Hematopoietic multipotent progenitor cell (in vitro differentiated cells): ENCODE results near the gene HHIPL2. TPM values are rescaled to one million over a fixed set of nuclear protein-coding genes. Genes with fewer than 3 reads are reported as not detected.

Source experiments
- DNase-seq, 3 donors: peaks; one replicate each; pipeline ENCODE4 v3.0.0-alpha.2; 2011 to 2015; ENCODE audit warnings: low read depth in 2 of 3, low spot score in 2 of 3
- total RNA-seq: library from RNA; depleted of rRNA; stranded (reverse); fragments of >200 nt; gene quantifications from one replicate; pipeline ENCODE4 v1.2.3, GENCODE V29; 2012

HHIPL2 gene
- under 0.01 TPM for total RNA-seq

DNA sequence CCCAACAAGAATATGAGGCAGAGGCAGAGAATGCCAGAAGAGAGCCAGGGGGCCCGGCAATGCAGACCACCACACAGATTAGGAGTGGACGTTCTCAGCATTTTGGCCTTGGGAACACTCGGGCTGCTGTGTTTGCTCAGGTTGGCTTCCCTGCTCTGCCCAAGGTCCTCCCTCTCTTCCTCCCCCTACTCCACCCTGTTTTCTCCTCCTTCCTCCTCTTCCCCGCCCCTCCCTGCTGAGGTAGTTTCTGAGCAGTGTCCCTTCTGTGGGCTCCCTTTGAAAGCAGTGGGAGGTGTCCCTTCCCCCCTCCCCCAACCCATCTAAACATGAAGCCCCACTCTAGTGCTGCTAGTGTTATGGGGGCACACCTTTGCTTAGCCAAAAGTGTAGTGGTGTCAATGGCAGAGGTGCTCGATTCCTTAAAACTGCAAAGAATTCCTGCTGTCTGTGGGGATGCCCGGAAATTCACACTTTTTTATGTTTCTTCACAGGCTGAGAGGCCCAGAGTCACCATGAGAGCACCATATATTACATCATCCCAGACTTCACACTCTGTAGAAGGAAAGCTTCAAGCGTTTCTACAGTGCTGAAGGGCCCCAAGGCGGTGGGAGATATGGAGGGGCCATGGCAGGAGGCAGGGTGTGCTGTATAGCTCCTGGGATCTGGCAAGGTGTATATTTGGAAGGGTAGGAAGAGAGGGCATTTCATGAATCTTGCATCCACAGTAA is at the start of gene HHIPL2:
HHIPL2 (minus strand) TSS at position 161 of the 728 bp plus-strand sequence; CDS start at position 101, 60 bp downstream.
- DNase-seq: no peak

DNA sequence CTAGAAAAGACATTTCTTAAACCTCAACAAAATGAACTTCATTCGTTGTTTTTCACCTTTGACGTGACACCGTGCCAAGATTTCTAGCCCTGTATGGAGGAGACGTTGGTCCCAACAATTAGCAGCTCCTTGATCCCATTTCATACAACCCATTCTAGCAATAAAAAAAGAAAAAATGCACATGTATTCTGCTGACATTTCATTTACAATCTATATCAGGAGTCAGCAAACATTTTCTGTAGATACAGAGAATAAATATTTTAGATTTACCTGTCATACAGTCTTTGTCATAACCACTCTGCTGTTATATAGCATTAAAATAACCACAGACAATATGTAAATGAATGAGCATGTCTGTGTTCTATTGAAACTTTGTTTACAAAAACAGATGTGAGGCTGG is 48.8 kb upstream of the HHIPL2 start:
- DNase-seq: no peak

DNA sequence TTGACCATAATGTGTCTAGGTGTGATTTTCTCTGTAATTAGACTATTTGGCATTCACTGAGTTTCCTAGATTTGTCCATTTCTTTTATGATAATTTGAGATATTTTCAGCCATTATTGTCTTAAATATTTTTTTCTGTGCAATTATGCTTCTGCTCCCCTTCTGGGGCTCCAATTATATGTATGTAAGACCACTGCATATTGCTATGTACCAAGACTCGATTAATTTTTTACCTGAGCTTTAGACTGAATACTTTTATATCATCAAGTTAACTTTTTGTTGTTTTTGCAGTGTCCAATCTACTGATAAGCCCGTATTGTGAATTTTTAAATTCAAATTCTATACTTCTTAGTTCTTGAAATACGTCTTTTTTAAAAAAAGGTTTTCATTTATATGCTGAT is 46.9 kb upstream of the HHIPL2 start:
- no peak for DNase-seq

DNA sequence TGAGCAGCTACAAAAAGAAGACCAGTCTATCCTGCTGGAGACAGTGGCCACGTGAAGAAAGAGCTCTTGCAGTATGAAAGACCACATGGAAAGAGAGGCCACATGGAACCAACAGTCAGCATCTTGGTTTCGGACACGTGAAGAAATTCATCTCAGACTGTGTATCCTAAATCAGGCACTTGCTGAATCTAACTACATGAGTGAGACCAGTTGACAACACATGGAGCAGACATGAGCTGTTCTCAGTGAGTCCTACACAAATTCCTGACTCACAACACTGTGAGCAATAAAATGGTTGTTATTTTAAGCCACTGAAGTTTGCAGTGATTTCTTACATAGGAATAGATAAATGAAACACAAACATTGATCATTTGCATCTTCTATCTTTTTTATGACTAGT is 44.3 kb upstream of the HHIPL2 start:
- DNase-seq: no peak

DNA sequence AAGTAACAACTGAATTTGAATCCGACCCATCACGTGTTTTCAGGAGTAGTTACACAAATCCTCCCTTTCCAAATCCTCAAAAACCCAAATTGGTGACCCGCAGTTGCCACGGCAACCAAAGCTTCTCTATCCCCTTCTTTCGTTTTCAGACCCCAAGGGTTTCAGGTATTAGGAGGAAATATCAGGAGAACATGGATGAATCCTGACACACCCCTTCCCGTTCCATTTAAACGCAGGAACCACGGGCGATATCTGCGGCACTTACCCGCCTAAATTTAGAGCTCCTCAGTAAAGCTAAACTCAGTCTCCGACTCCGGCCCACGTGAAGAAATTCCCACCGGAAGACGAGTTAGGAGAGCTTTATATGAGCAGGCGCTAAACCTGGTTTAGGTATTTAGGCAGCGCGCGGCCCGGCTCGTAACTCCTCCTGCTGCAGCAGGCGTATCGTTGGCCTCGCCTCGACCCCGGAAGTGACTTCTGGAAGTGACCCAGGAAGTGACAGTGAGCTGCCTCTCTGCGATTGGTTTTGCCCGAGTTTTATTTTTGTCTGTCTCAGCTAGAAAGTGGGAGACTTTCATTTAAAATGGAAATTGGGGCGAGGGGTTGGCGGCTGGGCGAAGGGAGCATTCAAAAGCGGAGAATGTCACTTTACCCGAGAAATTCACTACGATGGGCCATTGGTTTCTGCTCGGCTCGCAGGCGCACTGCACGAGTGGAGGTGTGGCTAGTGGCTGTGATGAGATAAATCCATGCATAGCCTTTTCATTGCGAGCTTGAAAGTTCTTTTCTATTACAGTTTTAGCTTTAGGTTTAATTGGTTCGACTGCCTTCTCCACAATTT is 41.8 kb upstream of the HHIPL2 start, which contains the start of gene TAF1A:
TAF1A (minus strand) TSS at position 472 of the 841 bp plus-strand sequence.
- peak; percentile 58 to 85 (median 78) for DNase-seq

DNA sequence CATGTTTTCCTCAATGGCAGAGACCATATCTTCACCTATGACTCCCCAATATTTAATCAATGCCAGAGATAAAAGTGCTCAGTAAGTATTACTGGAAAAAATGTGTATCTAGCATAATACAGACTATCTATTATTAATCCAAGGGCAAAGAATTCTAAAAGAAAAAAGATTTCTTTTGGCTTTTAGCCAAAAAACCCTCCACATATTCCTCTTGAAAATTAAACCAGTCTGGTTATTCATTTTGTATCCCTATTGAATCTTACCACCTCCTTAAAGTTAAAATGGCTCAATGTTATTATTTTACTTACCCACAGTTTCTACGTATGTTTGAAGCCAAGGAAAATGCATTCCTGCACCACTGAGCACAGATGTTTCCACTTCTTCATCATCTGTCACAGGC is 40.2 kb upstream of the HHIPL2 start:
- no peak for DNase-seq

DNA sequence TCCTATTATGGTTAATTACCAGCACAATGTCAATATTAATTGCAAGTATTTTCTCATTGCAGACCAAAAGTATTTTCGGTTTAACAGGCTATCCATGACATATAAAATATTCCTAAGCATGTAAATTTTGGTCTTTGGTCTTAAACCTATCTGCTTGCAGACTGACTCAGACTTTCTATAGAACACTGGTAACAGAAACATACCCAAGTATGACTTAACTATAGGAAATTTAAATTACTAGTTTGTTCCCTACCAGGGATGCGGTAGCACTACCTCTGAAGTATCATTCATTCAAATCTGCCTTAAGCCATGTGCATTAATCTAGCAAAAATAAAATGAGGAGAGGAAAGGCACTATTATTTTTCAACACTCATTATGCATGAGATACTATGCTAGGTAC is 38.9 kb upstream of the HHIPL2 start:
- DNase-seq: no peak

DNA sequence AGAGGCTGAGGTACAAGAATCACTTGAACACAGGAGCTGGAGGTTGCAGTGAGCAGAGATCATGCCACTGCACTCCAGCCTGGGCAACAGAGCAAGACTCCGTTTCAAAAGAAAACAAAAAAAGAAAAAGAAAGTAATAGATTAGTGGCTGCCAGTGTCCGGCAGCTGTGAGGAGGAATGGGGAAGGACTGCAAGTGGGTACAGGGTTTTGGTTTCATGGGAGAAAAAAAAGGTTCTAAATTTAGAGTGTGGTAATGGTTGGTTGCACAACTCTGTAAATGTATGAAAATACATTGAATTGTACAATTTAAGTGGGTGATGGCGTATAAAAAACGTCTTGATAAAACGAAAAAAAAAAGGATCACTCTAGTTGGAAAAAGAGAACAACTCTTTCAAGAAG is 35.2 kb upstream of the HHIPL2 start:
- DNase-seq: no peak

DNA sequence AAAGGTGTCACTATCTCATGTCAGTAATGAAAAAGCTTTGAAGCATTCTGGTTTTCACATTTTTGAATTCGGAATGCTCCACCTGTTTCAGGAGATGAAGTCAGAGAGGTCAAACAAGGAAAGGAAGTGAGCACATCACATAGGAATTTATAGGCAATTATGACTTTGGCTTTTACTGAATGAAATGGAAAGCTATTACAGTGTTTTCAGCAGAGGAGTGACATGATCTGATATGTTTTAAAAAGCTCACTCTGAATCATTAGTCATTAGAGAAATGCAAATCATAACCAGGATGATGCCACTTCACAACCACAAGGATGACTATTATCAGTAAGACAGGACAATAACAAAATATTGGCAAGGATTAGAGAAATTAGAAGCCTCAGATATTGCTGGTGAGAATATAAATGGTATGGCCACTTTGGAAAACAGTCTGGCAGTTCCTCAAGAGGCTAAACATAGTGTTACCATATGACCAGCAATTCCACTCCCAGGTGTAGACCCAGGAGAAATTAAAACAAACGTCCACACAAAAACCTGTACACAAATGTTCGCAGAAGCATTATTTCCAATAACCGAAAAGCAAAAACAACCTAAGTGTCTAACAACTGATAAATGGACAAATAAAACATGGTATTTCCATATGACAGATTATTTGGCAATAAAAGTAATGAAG is 34.3 kb upstream of the HHIPL2 start:
- no peak for DNase-seq

DNA sequence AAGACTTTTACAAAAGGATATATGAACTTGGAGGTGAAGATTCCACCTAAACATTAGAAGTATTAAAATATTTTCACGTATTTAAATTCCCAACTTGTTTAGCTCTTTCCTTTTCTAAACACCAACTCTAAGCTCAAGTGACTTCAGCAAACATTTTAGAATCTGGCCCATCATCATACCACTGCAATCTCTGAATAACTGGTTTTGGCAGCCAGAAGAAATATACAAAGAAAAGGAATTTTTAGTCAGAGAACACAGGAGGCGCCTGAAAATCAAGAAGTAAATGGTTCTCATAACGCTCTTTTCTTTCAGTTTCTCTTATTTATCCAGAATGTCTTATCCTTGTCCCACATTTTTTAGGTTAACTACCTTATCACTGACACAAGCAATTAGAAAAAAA is 31.4 kb upstream of the HHIPL2 start:
- no peak for DNase-seq

DNA sequence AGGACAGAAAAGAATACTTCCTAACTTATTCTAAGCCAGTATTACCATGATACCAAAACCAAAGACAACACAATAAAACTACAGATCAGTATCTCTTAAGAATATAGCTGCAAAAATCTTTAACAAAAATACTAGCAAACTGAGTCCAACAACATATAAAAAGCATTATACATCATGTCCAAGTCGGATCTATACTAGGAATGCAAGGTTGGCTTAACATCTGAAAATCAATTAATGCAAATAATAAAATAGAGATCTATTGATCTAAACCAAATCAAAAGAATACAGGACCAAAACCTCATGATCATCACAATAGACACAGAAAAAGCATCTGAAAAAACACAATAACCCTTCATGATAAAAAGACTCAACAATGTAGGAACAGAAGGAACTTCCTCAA is 22.9 kb upstream of the HHIPL2 start:
- DNase-seq: no peak

DNA sequence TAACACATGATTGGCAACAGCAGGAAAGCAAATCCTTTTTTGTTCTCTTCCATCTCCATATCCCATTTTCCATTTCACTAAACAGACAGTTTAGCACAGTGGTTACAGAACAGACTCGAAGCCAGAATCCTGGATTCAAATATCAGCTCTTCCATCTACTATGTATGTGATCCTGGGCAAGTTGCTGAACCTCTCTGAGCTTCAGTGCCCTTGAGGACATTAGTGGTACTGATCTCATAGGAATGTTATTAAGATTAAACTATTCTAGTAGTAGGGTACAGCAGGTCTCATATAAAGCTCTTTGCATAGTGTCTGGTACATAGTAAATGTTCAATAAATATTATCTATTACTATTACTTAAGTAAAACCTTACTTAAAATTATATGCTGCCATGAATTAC is 13.8 kb upstream of the HHIPL2 start:
- DNase-seq: no peak

DNA sequence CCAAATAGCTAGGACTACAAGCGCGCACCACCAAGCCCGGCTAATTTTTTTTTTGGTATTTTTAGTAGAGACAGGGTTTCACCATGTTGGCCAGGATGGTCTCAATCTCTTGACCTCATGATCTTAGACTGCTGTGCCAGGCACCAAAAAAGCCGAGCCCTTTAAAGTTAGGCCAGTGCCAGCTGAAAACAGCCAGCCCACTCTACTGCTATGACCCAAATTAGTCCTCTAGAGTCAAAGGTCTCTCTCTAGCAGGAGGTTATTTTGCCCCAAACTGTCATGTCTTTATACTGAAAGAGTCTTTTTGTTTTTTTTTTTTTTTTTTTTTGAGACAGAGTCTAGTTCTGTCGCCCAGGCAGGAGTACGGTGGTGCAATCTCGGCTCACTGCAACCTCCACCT is 9.7 kb upstream of the HHIPL2 start:
- DNase-seq: no peak

DNA sequence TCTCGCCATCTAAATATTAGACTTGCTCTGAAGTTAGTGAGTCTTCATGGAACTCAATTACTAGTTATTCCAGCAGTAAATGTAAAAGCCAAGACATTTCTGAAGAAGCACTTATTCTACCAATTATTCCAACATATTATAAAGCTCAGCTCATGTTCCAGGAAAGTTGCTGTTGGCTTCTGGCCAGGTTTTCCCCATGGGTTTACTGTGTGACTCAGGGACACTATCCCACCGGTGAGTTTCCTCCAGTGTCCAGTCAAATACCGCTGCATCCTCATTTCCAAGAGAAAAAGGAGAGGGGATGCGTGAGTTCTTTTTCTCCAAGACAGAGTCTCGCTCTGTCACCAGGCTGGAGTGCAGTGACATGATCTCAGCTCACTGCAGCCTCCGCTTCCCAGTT is 9.2 kb upstream of the HHIPL2 start:
- no peak for DNase-seq

DNA sequence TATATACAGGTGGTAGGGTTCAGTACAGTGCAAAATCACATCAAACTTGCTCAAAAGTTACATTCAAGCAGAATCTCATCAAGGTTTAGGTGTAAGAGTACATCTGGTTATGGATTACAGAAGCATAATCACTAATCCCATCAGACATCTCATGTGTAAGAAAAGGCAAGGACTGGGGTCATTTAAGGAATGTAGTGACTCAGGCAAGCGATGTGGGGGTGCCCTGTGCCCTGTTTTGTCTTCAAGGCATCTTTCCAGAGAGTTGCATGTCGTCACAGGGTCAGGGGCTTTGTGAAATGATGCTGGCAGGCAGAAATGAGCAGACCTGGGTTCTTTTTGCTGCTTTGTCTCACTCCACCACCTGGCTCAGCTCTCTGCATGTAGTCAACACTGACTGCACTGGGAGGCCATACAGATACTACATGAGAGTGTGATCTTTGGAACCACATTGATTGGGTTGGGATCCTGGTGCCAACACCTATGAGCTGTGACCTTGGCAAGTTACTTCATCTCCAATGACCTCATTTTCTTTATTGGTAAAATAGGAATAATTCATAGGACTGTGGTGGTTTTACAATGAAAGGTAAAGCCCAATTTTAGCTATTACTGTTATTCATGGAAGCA is 8.2 kb upstream of the HHIPL2 start:
- DNase-seq: no peak

DNA sequence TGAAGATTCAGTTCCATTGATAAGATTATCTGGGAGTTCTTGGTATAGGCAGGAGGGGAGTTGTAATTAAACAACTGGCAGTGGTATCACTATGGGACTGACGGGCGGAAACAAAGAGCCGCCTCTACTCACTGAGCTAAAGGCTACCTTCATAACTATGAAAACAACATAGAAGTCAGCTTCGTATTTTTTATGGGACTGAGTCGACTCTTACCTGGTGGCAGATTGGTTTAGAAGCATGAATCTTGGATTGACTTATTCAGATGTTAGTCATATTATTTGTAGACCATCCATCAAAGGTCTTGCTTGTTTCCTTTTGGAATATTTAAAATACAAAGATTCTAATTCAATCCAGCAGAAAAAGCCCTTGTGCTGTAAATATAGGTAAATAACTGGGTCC is 6.3 kb upstream of the HHIPL2 start:
- no peak for DNase-seq

DNA sequence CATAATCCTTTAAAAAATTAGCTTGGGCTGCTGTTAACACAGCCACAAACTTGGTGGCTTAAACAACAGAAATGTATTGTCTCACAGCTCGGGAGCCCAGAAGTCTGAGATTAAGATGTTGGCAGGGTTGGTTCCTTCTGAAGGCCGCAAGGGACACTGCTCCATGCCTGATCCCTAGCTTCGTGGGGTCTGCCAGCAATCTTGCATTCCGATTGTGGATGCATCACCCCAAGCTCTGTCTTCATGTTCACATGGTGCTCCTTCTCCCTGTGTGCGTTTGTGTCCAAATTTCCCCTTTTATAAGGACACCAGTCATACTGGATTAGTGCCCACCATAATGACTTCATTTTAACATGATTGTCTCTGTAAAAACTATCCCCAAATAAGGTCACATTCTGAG is 5.0 kb upstream of the HHIPL2 start:
- no peak for DNase-seq

DNA sequence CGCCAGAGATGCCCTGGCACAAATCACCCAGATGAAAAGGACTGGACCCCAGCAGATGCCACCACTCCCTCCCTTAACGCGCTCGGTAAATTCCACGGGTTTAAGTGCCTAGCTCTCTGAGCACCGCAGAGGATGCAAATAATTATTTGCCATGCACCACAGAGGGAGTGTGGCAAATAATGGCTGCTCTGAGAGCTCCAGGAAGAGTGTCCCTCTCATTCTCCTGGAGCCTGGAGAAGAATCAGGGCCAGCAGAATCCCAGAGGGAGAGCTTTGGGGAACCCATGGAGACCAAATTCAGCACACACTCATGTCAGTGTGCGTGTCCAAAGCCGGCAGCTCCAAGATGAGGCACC is 667 bp downstream of the HHIPL2 start:
- no peak for DNase-seq

DNA sequence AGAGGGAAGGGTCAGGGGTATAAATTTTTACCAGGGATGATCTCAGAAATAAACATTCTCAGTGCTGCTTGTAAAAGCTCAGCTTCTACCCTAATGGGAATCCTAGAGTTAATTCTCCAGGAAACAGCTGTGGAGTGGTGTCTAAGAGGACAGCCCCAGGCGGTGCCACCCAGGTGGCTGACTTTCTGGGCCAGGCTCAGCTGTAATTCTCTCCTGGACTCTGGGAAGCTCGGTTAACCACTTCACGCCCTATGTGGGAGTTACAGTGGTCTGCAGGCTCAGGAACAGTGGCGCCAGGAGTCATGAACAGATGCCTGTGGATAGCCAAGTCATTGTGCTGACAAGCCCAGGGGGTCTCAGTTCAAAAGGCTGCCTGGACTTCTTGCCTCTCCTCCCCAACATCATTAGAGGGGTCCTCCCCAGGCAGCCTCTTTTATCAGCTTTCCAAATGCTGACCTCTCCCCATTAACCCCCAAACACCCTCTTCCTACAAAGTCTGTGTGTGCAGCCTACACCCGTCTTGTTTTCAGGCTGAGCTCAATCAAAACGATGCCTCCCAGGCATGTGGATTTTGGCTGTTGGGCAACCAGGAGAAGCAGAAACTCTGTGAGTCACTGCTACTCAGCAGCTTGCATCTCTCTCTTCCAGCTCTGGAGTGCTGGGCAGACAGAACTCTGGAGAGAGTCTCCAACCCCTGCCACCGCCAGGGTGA is 1.2 kb downstream of the HHIPL2 start:
- DNase-seq: no peak

DNA sequence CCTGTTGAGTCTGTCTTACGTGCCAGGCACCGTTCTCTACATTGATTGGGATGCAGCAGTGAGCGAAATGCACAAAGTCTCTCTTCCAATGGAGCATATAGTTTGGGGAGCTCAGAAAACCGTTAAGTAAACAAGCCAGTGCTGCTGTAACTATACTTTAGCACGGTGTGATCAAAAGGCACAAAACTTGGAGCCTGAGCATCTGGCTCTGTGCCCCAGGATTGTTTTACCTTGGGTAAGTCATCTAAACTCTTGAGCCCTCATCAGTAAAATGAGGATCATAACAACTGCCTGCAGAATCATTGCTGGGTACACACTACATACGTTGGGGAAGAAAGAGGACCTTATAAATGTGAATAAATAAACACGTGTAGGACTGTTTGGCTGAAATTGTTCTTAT is 1.8 kb downstream of the HHIPL2 start:
- DNase-seq: no peak

DNA sequence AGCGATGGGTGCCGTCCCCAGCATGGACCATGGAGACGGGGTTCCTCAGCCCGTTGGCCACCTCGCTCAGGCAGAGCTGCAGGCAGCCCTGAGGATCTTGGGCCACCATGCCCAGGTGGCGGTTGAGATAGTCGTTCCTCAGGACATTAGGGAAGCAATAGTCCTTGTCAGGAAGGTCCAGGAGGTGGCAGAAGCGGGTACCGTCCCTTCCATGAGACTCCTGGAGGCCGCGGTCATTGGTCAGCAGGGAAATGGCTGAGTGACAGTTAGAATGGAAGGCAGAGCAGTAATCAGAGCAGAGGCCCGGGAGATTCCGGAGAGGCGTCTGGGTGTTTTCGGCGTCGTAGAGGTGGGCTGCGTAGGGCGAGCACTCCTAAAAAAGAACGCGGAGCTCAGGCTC is 4.1 kb downstream of the HHIPL2 start:
- DNase-seq: no peak
